GM10266 (cell line): Measurements from ENCODE around the gene APOL2.
"Not testable (repeated sequence)": the region's sequence is repeated elsewhere in the genome, so short reads cannot be mapped to it uniquely, and the experiment has no call there.

Experiments
- DNase-seq: peaks from one replicate; pipeline ENCODE4 v3.0.0; 2012; ENCODE audit errors: extremely low spot score
- CTCF ChIP-seq: IDR thresholded peaks from 2 replicates; pipeline ENCODE4 v1.5.1; 2012; ENCODE audit warnings: mild to moderate bottlenecking, low read depth; ENCODE audit not compliant: control insufficient read depth, insufficient read depth; ENCODE audit errors: missing control alignments

APOL2 gene

DNA sequence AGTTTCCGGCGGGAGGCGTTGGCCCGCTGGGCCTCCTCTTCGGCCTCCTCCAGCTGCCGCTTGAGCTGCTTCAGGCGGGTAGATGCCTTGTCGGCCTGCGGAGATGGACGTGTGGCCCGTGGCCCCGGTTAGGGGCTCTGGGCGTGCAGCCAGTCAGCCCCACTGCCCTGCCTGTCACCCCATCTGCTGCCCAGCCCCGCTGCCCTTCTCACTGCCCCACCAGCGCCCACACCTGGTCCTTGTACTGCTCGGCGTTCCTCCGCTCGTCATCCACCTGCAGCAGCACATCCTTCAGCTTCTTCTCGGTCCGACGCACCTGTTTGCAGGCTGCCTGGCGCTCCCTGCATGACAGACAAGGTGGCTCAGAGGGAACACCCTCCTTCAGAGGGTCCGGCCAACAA, 44.8 kb upstream of the APOL2 start:
- no peak for TF ChIP-seq CTCF
- DNase-seq: peak; percentile 8

DNA sequence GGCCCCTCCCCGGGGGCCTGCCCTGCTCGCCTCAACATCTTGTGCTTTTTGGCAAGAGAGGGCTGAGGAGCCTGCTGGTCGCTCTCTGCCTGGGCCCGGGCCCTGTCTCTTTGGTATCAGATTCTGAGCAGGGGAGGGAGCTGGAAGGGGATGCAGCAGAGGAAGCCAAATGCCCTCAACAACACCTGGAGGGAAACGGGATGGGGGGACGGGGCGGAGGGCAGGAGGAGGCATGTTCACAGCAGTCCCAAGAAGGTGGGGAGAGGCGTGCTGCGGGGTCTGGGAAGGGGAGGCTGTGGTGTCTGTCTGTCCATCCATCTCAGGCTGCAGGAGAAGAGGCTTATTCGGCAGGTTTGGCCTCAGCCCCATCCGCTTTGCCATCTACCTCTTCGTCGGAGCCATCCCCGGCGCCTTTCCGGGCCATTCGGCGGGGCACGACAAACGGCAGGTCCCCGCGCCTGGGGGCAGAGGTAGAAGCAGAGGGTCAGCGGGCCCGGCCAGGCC, 43.1 kb upstream of the APOL2 start:
- no peak for TF ChIP-seq CTCF
- DNase-seq: no peak

DNA sequence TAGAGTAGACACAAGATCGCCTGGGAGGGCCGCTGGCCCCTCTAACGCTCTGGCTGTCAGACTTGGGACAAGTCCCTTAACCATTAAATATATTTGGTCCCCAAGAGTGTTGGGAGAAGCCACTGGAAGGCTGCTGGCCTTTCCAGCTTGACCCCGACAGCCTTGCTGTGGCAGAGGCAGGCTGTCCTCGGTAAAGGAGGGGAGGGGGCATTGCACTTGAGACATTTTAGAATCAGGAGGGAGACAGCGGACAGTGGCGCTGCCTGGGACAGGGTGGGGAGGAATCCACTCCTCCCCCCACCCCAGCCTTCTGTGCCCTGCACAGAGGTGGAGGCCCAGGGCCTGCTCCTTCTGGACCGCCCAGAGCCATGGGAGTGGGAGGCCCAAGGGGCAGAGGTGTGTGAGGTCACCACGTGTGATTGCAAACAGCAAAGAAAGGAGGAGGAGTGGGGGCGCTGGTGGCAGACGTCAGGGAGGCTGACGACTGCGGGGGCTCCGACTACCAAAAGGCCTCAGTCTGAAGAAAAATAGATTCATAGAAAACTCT, 42.5 kb upstream of the APOL2 start:
- DNase-seq: peak; percentile 10
- no peak for TF ChIP-seq CTCF

GRCh38 chr22:36280379-36280778, 41.1 kb upstream of the APOL2 start:
- no peak for DNase-seq
- TF ChIP-seq CTCF: no peak

DNA sequence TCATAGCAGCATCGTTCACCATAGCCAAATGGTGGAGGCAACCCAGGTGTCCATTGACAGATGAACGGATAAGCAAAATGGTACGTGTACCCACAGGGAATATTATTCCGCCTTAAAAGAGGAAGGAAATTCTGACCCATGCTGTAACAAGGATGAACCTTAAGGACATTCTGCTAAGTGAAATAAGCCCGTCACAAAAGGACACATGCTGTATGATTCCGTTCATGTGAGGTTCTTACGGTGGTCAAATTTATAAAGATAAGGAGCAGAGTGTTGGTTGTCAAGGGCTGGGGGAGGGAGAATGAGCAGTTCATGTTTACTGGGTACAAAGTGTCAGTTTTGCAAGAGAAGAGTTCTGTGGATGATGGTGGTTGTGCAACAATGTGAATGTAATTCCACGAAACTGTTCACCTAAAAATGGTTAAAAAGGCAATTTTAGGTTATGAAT, 39.9 kb upstream of the APOL2 start:
- TF ChIP-seq CTCF: no peak
- DNase-seq: no peak

GRCh38 chr22:36277482-36278291, 38.4 kb upstream of the APOL2 start:
- TF ChIP-seq CTCF: peak; percentile 77
- peak; percentile 82 for DNase-seq

GRCh38 chr22:36274531-36274930, 35.2 kb upstream of the APOL2 start:
- TF ChIP-seq CTCF: no peak
- DNase-seq: no peak

- not testable (repeated sequence) for DNase-seq
Observed at GRCh38 chr22:36271951-36272350, 32.6 kb upstream of the APOL2 start.

DNA sequence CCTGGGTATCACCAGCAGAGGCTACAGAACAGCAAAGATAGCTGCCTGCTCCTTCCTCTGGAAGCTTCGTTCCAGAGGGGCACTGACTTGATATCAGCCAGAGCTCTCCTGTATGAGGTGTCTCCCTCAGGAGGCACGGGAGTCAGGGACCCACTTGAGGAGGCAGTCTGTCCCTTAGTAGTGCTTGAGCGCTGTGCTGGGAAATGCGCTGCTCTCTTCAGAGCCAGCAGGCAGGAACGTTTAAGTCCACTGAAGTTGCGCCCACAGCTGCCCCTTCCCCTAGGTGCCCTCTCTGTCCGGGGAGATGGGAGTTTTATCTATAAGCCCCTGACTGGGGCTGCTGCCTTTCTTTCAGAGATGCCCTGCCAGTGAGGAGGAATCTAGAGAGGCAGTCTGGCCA, 31.9 kb upstream of the APOL2 start:
- not testable (repeated sequence) for DNase-seq
